HCT116 (cell line): ENCODE results near the gene ZNF254.

Experiments
- CTCF ChIP-seq, 3 experiments: fragments of 200-600 bp in 1 of 3; sonication (generic) in 1 of 3; IDR thresholded peaks in 2 of 3; conservative IDR thresholded peaks in 1 of 3; 2 replicates each; pipeline ENCODE4 v1.5.1; 2012 to 2017; ENCODE audit warnings: low read depth in 2 of 3, low read length in 2 of 3, antibody characterized with exemption in 1 of 3, borderline replicate concordance in 1 of 3, control low read depth in 1 of 3, mild to moderate bottlenecking in 1 of 3, mixed read lengths in 1 of 3, mixed run types in 1 of 3, moderate library complexity in 1 of 3; ENCODE audit not compliant: insufficient read depth in 1 of 3
- EZH2 ChIP-seq: fragments of 200-600 bp; sonication (generic); IDR thresholded peaks from 2 replicates; pipeline ENCODE4 v1.6.1; 2017; ENCODE audit warnings: antibody characterized with exemption, mixed run types
- POLR2A ChIP-seq: IDR thresholded peaks from 2 replicates; pipeline ENCODE4 v1.7.0; 2011; ENCODE audit warnings: borderline replicate concordance; ENCODE audit not compliant: insufficient read depth, insufficient read length; ENCODE audit errors: extremely low read depth
- RAD21 ChIP-seq: IDR thresholded peaks from 2 replicates; pipeline ENCODE4 v1.6.1; 2012; ENCODE audit warnings: low read depth, mild to moderate bottlenecking
- SIN3A ChIP-seq: IDR thresholded peaks from 2 replicates; pipeline ENCODE4 v1.6.1; 2012; ENCODE audit warnings: low read depth
- SP1 ChIP-seq: IDR thresholded peaks from 2 replicates; pipeline ENCODE4 v1.6.1; 2012; ENCODE audit warnings: low read depth
- SRF ChIP-seq: IDR thresholded peaks from 2 replicates; pipeline ENCODE4 v1.6.1; 2012; ENCODE audit warnings: low read depth
- ZNF274 ChIP-seq: fragments of 200-500 bp; sonication (Bioruptor generic); IDR thresholded peaks from 2 replicates; pipeline ENCODE4 v1.6.1; 2014; ENCODE audit warnings: mild to moderate bottlenecking, low read depth, low read length, inconsistent platforms

GRCh38 chr19:24052811-24053210, 34.2 kb upstream of the ZNF254 start:
- TF ChIP-seq POLR2A: no peak
- TF ChIP-seq SRF: no peak
- TF ChIP-seq RAD21: no peak
- no peak for TF ChIP-seq CTCF (IDR thresholded peaks at IDR 0.05 in 2 of 3, conservative IDR thresholded peaks at IDR 0.05 in 1 of 3; ENCODE audit: borderline replicate concordance in 1 of 3, insufficient read depth in 1 of 3, low read depth in 2 of 3, low read length in 2 of 3)
- TF ChIP-seq EZH2: no peak
- no peak for TF ChIP-seq SP1
- no peak for TF ChIP-seq ZNF274
- no peak for TF ChIP-seq SIN3A
